NCI-H2196 treated with DMSO at 0.1 percent for 48 hours (cell line): ENCODE measurements around the gene SYMPK.

Experiments used
- DNase-seq: peaks from one replicate; lab custom pipeline; 2025; ENCODE audit not compliant: unreplicated experiment; lab: John Stamatoyannopoulos, UW

Gene SYMPK

GRCh38 chr19:45768655-45768983 lies 94.3 kb downstream of the SYMPK start:
- DNase-seq = no peak

GRCh38 chr19:45767881-45768654 lies 94.9 kb downstream of the SYMPK start:
- DNase-seq = no peak

GRCh38 chr19:45767410-45767880 lies 95.5 kb downstream of the SYMPK start:
- DNase-seq = peak; percentile 18

- no peak for DNase-seq
Measured at GRCh38 chr19:45766869-45767346, 96.0 kb downstream of the SYMPK start.

GRCh38 chr19:45766296-45766868 lies 96.6 kb downstream of the SYMPK start:
- DNase-seq = no peak

GRCh38 chr19:45765702-45766295 lies 97.1 kb downstream of the SYMPK start:
- no peak for DNase-seq
